Activated gamma-delta T cell (primary cell): ENCODE results near the gene ARFGEF3.

ENCODE experiments used
- DNase-seq: peaks from one replicate; lab custom pipeline; 2025; lab: John Stamatoyannopoulos, UW

Gene ARFGEF3

GRCh38 chr6:138162111-138162954, 594 bp downstream of the ARFGEF3 start:
- no peak for DNase-seq

- DNase-seq, result no peak
Measured at GRCh38 chr6:138162955-138163575, 1.3 kb downstream of the ARFGEF3 start.

- DNase-seq, result no peak
Measured at GRCh38 chr6:138175596-138175995, 13.9 kb downstream of the ARFGEF3 start.

GRCh38 chr6:138176652-138177232, 15.0 kb downstream of the ARFGEF3 start:
- DNase-seq, result no peak

- DNase-seq, result no peak
Measured at GRCh38 chr6:138182939-138183789, 21.4 kb downstream of the ARFGEF3 start.

GRCh38 chr6:138183790-138184134, 22.0 kb downstream of the ARFGEF3 start:
- no peak for DNase-seq

- DNase-seq, result no peak
Measured at GRCh38 chr6:138184230-138184629, 22.5 kb downstream of the ARFGEF3 start.

GRCh38 chr6:138187156-138187555, 25.4 kb downstream of the ARFGEF3 start:
- DNase-seq, result no peak

GRCh38 chr6:138188278-138188941, 26.7 kb downstream of the ARFGEF3 start:
- no peak for DNase-seq

GRCh38 chr6:138194287-138194686, 32.5 kb downstream of the ARFGEF3 start:
- DNase-seq, result no peak

- DNase-seq, result no peak
Measured at GRCh38 chr6:138196122-138196738, 34.5 kb downstream of the ARFGEF3 start.

GRCh38 chr6:138197570-138197969, 35.8 kb downstream of the ARFGEF3 start:
- no peak for DNase-seq

- DNase-seq, result no peak
Measured at GRCh38 chr6:138198430-138199091, 36.8 kb downstream of the ARFGEF3 start.

GRCh38 chr6:138201836-138202235, 40.1 kb downstream of the ARFGEF3 start:
- DNase-seq, result no peak

GRCh38 chr6:138203315-138203714, 41.6 kb downstream of the ARFGEF3 start:
- DNase-seq, result no peak

- DNase-seq, result no peak
Measured at GRCh38 chr6:138204303-138204702, 42.6 kb downstream of the ARFGEF3 start.

GRCh38 chr6:138204792-138205384, 43.1 kb downstream of the ARFGEF3 start:
- no peak for DNase-seq

GRCh38 chr6:138205437-138206094, 43.8 kb downstream of the ARFGEF3 start:
- no peak for DNase-seq

- DNase-seq, result no peak
Measured at GRCh38 chr6:138206862-138207261, 45.1 kb downstream of the ARFGEF3 start.
